HG03196 (cell line): ENCODE results near the gene TTLL7.
"Not testable (repeated sequence)": the region's sequence is repeated elsewhere in the genome, so short reads cannot be mapped to it uniquely, and the experiment has no call there.

ENCODE experiments used
- ATAC-seq: cut with Tn5 transposase; IDR thresholded peaks from one replicate; pipeline ENCODE4 v1.9.1; 2021; ENCODE audit not compliant: unreplicated experiment

The TTLL7 gene

GRCh38 chr1:83932693-83933092 is 66.2 kb downstream of the TTLL7 start:
- ATAC-seq, result no peak

GRCh38 chr1:83932281-83932680 is 66.7 kb downstream of the TTLL7 start:
- no peak for ATAC-seq

DNA sequence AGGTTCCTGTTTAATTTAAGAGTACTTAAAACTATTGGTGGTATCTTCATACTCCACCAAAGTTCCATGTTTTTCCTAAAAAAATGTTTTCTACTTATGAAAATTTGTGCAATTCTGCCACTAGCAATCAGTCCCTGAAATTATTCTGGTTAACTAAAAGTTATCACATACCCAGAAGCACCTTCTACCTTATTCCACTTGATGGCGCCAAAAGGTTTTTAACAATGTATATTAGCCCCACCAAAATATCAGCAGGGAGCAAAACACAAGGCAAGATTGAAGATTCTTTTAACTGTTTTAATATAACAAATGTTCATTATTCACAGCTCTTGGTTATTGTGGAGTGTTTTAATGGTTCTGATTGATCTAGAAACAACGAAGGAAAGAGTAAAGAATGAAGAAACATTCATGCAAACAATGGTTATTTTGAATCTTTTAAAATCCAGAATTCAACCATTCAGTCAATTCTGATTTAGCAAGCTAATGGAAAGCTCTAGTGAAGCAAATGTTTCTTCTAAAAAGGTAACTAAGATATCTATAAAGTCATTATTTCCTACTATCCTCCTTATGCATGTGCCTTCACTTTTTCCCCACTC is 67.2 kb downstream of the TTLL7 start:
- ATAC-seq, result no peak

- ATAC-seq, result no peak
Measured at GRCh38 chr1:83929184-83929583, 69.7 kb downstream of the TTLL7 start.

GRCh38 chr1:83928396-83928795 is 70.5 kb downstream of the TTLL7 start:
- ATAC-seq, result no peak

DNA sequence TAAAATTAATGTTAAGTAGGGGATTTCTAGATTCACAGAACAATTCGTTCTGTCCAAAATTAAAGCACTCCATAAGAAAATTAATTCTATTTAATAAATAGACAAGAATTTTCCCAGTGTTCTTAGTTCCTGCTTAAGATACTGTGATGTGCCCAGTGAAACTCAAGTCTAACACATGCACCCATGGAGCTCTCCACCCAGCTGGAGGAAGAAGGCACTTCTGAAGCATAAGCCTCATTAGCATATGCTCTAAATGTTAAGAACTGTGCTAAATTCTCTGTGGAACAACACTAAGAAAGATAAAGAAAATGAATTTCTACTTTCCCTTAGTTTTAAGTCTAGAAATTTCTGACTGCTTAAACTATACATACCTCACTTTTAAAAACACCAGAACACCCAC is 71.2 kb downstream of the TTLL7 start:
- ATAC-seq, result no peak

GRCh38 chr1:83927061-83927460 is 71.9 kb downstream of the TTLL7 start:
- ATAC-seq, result no peak

GRCh38 chr1:83923553-83923952 is 75.4 kb downstream of the TTLL7 start:
- ATAC-seq, result no peak

DNA sequence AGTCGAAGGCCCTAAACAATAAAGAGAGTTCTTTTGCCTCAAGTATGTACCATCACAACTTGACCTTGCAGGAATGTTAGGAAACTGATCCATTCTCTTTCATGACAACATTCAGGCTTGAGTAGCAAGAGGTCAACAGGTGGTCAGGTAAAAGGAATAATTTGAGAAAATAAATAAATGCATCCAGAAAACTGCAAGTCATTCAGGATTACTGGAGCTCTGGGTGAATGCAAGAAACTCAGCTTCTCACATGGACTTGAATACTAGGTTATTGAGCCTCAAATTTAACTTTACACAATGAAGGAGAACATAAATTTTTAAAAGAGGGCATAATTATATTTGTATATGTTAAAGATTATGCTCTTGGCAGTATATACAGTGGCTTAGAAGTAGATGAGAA is 76.5 kb downstream of the TTLL7 start:
- ATAC-seq, result no peak

GRCh38 chr1:83920320-83920719 is 78.6 kb downstream of the TTLL7 start:
- ATAC-seq, result no peak

GRCh38 chr1:83919872-83920271 is 79.1 kb downstream of the TTLL7 start:
- no peak for ATAC-seq

GRCh38 chr1:83918688-83919285 is 80.1 kb downstream of the TTLL7 start:
- ATAC-seq, result no peak

- ATAC-seq, result no peak
Measured at GRCh38 chr1:83917959-83918358, 81.0 kb downstream of the TTLL7 start.

GRCh38 chr1:83916094-83916493 is 82.8 kb downstream of the TTLL7 start:
- ATAC-seq, result not testable (repeated sequence)

GRCh38 chr1:83912876-83913275 is 86.1 kb downstream of the TTLL7 start:
- ATAC-seq, result no peak

GRCh38 chr1:83910461-83910860 is 88.5 kb downstream of the TTLL7 start:
- no peak for ATAC-seq

GRCh38 chr1:83909687-83910086 is 89.2 kb downstream of the TTLL7 start:
- ATAC-seq, result no peak

DNA sequence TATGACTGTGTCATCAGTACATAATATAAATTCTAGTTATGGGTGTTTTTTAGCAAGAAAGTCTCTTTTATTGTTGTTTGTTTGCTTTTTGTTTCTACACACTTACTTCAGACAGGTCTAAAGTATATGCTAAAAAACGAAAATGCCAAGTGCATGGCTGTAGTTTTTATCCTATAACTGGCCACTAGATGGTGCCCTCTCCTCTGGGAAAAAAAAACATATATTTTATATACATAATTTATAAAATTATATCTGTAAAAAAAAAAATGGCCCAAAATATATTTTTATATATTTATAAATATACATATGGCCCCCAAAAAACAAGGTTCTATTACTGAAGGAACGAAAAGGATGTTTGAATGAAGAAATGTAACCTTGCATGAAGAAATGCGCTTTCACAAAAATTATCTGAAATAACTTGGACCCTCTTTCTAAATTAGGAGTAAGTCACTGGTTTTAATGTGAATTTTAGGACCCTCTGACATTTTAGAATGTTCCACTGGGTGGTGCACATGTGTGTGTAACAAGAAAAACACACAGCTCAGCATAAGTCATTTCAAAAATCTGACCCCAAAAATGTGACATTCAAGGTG is 93.5 kb downstream of the TTLL7 start:
- ATAC-seq, result no peak

DNA sequence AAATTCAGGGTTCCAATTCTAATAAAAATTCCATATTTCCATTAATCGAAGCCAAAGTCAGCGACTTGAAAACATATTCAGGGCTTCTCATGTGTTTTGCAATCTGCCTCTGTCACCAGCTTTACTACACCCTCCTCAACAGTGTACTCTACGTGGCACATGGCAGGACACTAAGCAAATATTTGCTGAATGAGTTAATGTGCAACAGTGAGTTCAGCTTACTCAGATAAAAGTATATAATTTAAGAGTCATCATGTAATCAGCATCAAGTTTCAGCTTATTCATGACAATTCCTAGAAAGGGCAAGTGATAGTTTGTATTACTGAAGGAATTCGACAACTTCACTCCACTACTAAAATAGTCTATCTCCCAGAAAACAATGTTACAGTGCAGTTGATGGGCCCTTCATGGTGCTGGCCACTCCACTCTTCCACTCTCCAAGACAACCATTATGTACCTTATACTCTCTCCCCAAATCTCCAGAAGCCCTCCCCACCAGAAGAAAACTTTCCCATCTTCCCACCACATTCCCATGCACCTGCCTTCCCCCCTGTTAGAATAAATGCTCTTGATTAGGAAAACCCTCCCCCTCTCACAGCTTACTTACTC is 97.3 kb downstream of the TTLL7 start:
- no peak for ATAC-seq

DNA sequence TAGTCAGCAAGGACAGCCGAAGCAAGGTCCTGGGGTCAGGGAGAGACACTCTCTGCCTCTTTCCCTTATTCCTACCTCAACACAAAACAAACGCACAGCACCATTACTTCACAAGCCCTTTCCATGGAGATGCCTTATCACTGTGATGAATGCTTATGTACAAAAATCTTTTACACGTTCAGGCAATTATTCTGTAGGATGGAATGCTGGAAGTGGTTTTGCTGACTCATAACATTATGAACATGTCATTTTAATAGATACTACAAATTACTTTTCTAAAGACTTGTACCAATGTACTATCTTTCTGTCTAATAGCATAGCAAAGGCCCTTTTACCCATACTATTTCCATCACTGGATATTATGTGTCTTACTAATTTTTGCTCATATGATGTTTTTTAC is 98.4 kb downstream of the TTLL7 start:
- no peak for ATAC-seq

DNA sequence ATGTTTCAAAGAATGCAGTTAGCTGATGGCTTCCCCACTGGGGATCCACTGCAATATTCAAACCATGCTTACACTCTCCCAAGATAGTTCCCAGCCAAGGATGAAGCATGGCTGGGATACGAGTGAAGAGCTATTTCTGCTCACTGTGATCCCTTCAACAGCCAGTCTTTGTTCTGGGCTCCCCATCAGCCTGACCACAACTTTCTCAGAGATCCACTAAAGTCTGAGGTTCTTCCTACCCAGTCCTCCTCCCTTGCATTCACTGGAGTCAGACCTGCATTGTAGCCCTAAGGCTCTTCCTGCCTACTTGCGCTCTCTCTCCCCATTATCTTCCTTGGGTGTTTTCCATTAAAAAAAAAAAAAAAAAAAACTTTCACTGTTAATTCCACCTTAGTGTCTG is 101.4 kb downstream of the TTLL7 start:
- no peak for ATAC-seq

GRCh38 chr1:83896299-83896698 is 102.6 kb downstream of the TTLL7 start:
- no peak for ATAC-seq
